Lower leg skin (tissue), 4 donors: ENCODE data around the gene TXNDC5. TPM values are rescaled to one million over a fixed set of nuclear protein-coding genes. Genes with fewer than 3 reads are reported as not detected.

Source experiments
- DNase-seq, 2 donors: peaks; one replicate each; pipeline ENCODE4 v3.0.0-alpha.2; 2019; ENCODE audit warnings: low spot score in 2 of 2
- H3K4me3 ChIP-seq: fragments of 200-600 bp; sonication (generic); 2 replicates; pipeline ENCODE4 v1.5.1; 2017; ENCODE audit warnings: mild to moderate bottlenecking, low read depth; ENCODE audit not compliant: poor library complexity, severe bottlenecking
- CTCF ChIP-seq, 3 donors: fragments of 450-650 bp; IDR thresholded peaks; one replicate each; pipeline ENCODE4 v1.5.1; 2016; ENCODE audit warnings: antibody characterized with exemption in 3 of 3, mild to moderate bottlenecking in 3 of 3, moderate library complexity in 2 of 3
- POLR2A ChIP-seq, 2 donors: fragments of 450-650 bp; IDR thresholded peaks; one replicate each; pipeline ENCODE4 v1.6.1; 2016 to 2017; ENCODE audit warnings: antibody characterized with exemption in 2 of 2, mild to moderate bottlenecking in 1 of 2, moderate library complexity in 1 of 2
- WGBS, 2 donors: methylation state at CpG; one replicate each; pipeline ENCODE4 v1.1.5; 2018; 5-methylcytosine and 5-hydroxymethylcytosine counted together
- intact Hi-C: fragments of 100-400 bp; cut with DNase I; formaldehyde crosslinking; loops from one replicate; pipeline ENCODE4 v1.15.0; 2023; ENCODE audit warnings: low total_unique reads
- total RNA-seq, 4 donors: library from RNA; depleted of rRNA; stranded (reverse); fragments of >200 nt; gene quantifications; one replicate each; pipeline ENCODE4 v1.1.0, GENCODE V29; 2016

The TXNDC5 gene
- total RNA-seq, 4 donors from 2014 or later, result 29.3 to 68.5 (median 44.1) TPM

GRCh38 chr6:7933794-7934193 is 23.2 kb upstream of the TXNDC5 start:
- no peak for DNase-seq
- H3K4me3 ChIP-seq, result no peak overlapping the region
- 59 to 68% methylated on average over 3 of the region's 3 CpGs for WGBS, 2 donors
- TF ChIP-seq CTCF (IDR thresholded peaks at IDR 0.05) (no peak), POLR2A (IDR thresholded peaks at IDR 0.05) (no peak)
- intact Hi-C loops, result no loop called here

- intact Hi-C loops, result no loop called here
- WGBS, 2 donors, result 82 to 93% methylated on average over 2 of the region's 2 CpGs
- no peak overlapping the region for H3K4me3 ChIP-seq
- no peak for TF ChIP-seq POLR2A (IDR thresholded peaks at IDR 0.05)
- TF ChIP-seq CTCF (IDR thresholded peaks at IDR 0.05), result no peak
- peak in 1 of 2 donors; percentile 71 for DNase-seq
These were observed 22.0 kb upstream of the TXNDC5 start for GRCh38 chr6:7932625-7933024.

GRCh38 chr6:7924867-7925266 is 14.3 kb upstream of the TXNDC5 start:
- TF ChIP-seq POLR2A (IDR thresholded peaks at IDR 0.05) (no peak), CTCF (IDR thresholded peaks at IDR 0.05) (no peak)
- intact Hi-C loops, result no loop called here
- DNase-seq, result no peak
- H3K4me3 ChIP-seq, result no peak overlapping the region

GRCh38 chr6:7922596-7922995 is 12.0 kb upstream of the TXNDC5 start:
- intact Hi-C loops, result no loop called here
- 82 to 85% methylated on average over 1 of the region's 1 CpG for WGBS, 2 donors
- no peak for DNase-seq
- no peak overlapping the region for H3K4me3 ChIP-seq
- no peak for TF ChIP-seq POLR2A (IDR thresholded peaks at IDR 0.05)
- no peak for TF ChIP-seq CTCF (IDR thresholded peaks at IDR 0.05)

GRCh38 chr6:7921632-7922092 is 11.1 kb upstream of the TXNDC5 start:
- intact Hi-C loops, result no loop called here
- DNase-seq, result no peak
- TF ChIP-seq CTCF (IDR thresholded peaks at IDR 0.05) (no peak), POLR2A (IDR thresholded peaks at IDR 0.05) (no peak)
- WGBS, 2 donors, result 74 to 82% methylated on average over 5 of the region's 5 CpGs
- no peak overlapping the region for H3K4me3 ChIP-seq

GRCh38 chr6:7921046-7921445 is 10.5 kb upstream of the TXNDC5 start:
- WGBS, 2 donors, result 81 to 85% methylated on average over 4 of the region's 4 CpGs
- intact Hi-C loops, result no loop called here
- TF ChIP-seq CTCF (IDR thresholded peaks at IDR 0.05) (no peak), POLR2A (IDR thresholded peaks at IDR 0.05) (no peak)
- no peak overlapping the region for H3K4me3 ChIP-seq
- DNase-seq, result no peak
